Activated CD8-positive, alpha-beta memory T cell treated with anti-CD3 and anti-CD28 coated beads for 24 hours (primary cell): ENCODE measurements around the gene CD93.

Source experiments
- DNase-seq: peaks from one replicate; pipeline ENCODE4 v3.0.0-alpha.2; 2020

The CD93 gene

GRCh38 chr20:23086056-23086566 lies at the start of gene CD93:
TSS of gene CD93 (minus strand) at chr20:23086324. CDS start at chr20:23086192, 132 bp downstream.
- DNase-seq, result no peak

- DNase-seq, result no peak
Observed at GRCh38 chr20:23133560-23133998, 47.5 kb upstream of the CD93 start.

- no peak for DNase-seq
Observed at GRCh38 chr20:23132930-23133559, 46.9 kb upstream of the CD93 start.

- DNase-seq, result no peak
Observed at GRCh38 chr20:23132293-23132929, 46.3 kb upstream of the CD93 start.

- DNase-seq, result no peak
Observed at GRCh38 chr20:23131766-23132165, 45.6 kb upstream of the CD93 start.

- DNase-seq, result no peak
Observed at GRCh38 chr20:23130622-23131140, 44.6 kb upstream of the CD93 start.

GRCh38 chr20:23129891-23130621 lies 43.9 kb upstream of the CD93 start:
- DNase-seq, result no peak

GRCh38 chr20:23129266-23129665 lies 43.1 kb upstream of the CD93 start:
- no peak for DNase-seq

- DNase-seq, result no peak
Observed at GRCh38 chr20:23128461-23129125, 42.5 kb upstream of the CD93 start.

- DNase-seq, result no peak
Observed at GRCh38 chr20:23127506-23128279, 41.6 kb upstream of the CD93 start.

- no peak for DNase-seq
Observed at GRCh38 chr20:23126281-23127061, 40.3 kb upstream of the CD93 start.

GRCh38 chr20:23125625-23126191 lies 39.6 kb upstream of the CD93 start:
- no peak for DNase-seq

- DNase-seq, result no peak
Observed at GRCh38 chr20:23125159-23125558, 39.0 kb upstream of the CD93 start.

GRCh38 chr20:23123886-23124285 lies 37.8 kb upstream of the CD93 start:
- DNase-seq, result no peak

- DNase-seq, result no peak
Observed at GRCh38 chr20:23122796-23123655, 36.9 kb upstream of the CD93 start.

GRCh38 chr20:23122321-23122720 lies 36.2 kb upstream of the CD93 start:
- DNase-seq, result no peak

GRCh38 chr20:23121751-23122320 lies 35.7 kb upstream of the CD93 start:
- no peak for DNase-seq

- DNase-seq, result no peak
Observed at GRCh38 chr20:23120936-23121750, 35.0 kb upstream of the CD93 start.

- DNase-seq, result no peak
Observed at GRCh38 chr20:23120261-23120660, 34.1 kb upstream of the CD93 start.
